Measurements from ENCODE around the gene SEC62. TPM values are rescaled to one million over a fixed set of nuclear protein-coding genes. Genes with fewer than 3 reads are reported as not detected.

The SEC62 gene
- total RNA-seq, 4 donors from 2014 or later: 90.9 to 124 (median 104) TPM

DNA sequence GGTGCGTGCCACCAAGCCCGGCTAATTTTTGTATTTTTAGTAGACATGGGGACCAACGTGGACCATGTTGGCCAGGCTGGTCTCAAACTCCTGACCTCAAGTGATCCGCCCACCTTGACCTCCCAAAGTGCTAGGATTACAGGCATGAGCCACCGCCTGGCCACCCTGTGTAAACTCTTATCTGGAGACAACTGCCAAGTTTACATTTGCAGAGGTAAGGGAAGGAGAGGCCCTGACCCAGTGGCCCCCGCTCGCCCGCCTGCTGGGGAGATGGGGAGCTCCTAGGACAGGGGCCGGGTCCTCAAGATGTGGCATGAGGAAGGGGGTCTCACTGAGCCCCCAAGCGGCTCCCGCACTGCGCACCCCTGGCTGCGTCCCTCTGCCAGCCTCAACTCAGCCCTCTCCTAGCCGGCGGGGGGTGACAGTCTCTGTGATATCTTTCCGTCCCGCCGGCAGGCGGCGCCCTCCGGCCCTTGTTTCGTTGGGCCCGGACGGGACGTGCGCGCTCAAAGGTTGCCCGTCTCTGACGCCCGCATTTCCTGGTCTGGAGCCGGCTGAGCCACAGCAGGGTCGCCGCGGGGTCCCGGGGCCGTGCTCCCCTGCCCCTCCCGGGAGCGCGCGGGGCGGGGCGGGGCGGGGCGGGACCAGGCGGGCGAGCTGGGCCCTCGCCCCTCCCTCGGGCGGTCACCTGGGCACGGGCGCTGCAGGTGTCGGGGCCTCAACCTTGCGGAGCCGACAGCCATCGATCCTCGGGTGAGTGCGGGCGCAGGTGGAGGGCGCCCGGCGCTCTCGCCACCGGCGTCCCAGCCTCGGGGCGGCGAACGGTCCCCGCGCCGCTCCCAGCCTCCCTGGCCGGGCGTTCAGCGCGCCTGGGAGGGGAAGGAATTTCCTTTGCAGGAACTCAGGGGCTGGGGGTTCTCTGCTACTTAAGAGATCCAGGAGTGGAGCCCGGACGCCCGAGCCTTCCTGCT is 71.1 kb downstream of the SEC62 start, which contains the start of gene GPR160:
Gene GPR160 (plus strand): TSS at position 533 of the 971 bp plus-strand sequence. CDS start 45,978 bp downstream, outside the sequence.
- Histone ChIP-seq H3K9me3 (no peaks in the 10 kb centered on the region), H3K4me1 (peaks cover 6 to 8% of the 10 kb centered on the region in 2 donors), H3K36me3 (no peaks in the 10 kb centered on the region), H3K27me3 (no peaks in the 10 kb centered on the region), H3K27ac (peak within 1 kb of the TSS in 2 of 3 donors; percentile 9 to 52), H3K4me3 (replicated peaks in 1 of 3) (peak within 1 kb of the TSS; percentile 7 to 60 (median 30))
- 7 to 14% methylated on average over 17 to 18 of the region's 78 CpGs for WGBS, 2 donors
- intact Hi-C loops (cut with DNase I): no loop called here
- peak; percentile 79 to 87 for DNase-seq
- TF ChIP-seq, protein P1, sequence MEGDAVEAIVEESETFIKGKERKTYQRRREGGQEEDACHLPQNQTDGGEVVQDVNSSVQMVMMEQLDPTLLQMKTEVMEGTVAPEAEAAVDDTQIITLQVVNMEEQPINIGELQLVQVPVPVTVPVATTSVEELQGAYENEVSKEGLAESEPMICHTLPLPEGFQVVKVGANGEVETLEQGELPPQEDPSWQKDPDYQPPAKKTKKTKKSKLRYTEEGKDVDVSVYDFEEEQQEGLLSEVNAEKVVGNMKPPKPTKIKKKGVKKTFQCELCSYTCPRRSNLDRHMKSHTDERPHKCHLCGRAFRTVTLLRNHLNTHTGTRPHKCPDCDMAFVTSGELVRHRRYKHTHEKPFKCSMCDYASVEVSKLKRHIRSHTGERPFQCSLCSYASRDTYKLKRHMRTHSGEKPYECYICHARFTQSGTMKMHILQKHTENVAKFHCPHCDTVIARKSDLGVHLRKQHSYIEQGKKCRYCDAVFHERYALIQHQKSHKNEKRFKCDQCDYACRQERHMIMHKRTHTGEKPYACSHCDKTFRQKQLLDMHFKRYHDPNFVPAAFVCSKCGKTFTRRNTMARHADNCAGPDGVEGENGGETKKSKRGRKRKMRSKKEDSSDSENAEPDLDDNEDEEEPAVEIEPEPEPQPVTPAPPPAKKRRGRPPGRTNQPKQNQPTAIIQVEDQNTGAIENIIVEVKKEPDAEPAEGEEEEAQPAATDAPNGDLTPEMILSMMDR (IDR thresholded peaks at IDR 0.05): peak; percentile 52 to 88 (median 74)
- TF ChIP-seq POLR2A (IDR thresholded peaks at IDR 0.05): peak in 1 of 2 donors; percentile 46

DNA sequence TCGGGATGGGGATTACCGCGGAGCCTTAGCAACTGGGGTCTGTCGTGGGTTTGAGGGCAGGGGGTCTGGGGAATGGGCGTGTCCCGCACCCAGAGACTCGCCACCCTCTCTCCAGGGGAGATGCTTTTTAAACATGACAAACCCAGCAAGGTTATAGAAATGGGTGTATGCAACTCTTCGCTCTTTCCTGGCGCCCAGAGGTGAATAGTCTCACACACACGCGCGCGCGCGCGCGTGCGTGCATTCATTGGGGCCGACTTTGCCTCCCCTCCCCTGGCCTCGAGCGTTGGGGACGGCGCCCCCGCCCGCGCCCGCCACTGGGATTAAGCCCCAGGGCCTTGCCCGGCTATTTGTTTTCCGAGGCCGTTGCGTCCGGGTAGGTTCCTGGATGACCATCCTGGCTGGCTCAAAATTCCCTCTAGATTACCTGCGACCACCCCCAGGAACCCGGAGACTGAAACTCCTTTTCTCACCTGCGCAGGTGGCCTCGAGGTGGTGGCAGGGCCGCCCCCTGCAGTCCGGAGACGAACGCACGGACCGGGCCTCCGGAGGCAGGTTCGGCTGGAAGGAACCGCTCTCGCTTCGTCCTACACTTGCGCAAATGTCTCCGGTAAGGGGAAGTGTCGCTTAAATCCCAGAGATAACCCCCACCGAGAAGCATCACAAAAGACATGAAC is 72.0 kb downstream of the SEC62 start:
- peaks cover 6 to 8% of the 10 kb centered on the region in 2 donors for H3K4me1 ChIP-seq
- peak overlapping the region in 2 of 3 donors; percentile 9 to 52 for H3K27ac ChIP-seq
- H3K36me3 ChIP-seq: no peaks in the 10 kb centered on the region
- peak overlapping the region; percentile 7 to 60 (median 30) for H3K4me3 ChIP-seq (replicated peaks in 1 of 3)
- H3K9me3 ChIP-seq: no peaks in the 10 kb centered on the region
- WGBS, 2 donors: 9 to 12% methylated on average over 26 to 37 of the region's 51 CpGs
- peak; percentile 51 for DNase-seq
- intact Hi-C loops (cut with DNase I): no loop called here
- no peaks in the 10 kb centered on the region for H3K27me3 ChIP-seq
- TF ChIP-seq, protein P1 (IDR thresholded peaks at IDR 0.05): peak in 4 of 6 experiments; percentile 19 to 37 (median 30)
- no peak for TF ChIP-seq POLR2A (IDR thresholded peaks at IDR 0.05)

DNA sequence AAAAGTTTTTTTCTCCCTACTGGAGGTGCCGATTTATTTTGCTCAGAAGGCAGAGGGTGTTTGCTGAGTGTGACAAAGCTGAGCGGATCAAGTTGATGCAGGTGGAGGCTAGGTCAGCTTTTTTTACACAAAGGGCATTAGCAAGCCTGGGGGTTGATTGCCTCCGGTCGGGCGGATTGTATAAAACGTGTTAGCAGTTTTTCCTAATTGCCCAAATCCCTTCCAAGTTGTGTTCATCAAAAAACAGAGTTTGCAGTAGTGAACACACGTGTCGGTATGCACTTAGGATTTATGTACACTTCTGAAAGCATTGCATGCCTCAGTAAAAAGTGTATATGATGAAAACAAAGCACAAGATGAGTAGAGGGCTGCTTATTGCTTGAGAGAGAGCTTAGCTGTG is 73.8 kb downstream of the SEC62 start:
- H3K4me1 ChIP-seq: peaks cover 6 to 8% of the 10 kb centered on the region in 2 donors
- DNase-seq: no peak
- no peak overlapping the region for H3K4me3 ChIP-seq (replicated peaks in 1 of 3)
- no peaks in the 10 kb centered on the region for H3K27me3 ChIP-seq
- 43 to 55% methylated on average over 8 of the region's 8 CpGs for WGBS, 2 donors
- intact Hi-C loops (cut with DNase I): no loop called here
- H3K36me3 ChIP-seq: no peaks in the 10 kb centered on the region
- H3K9me3 ChIP-seq: no peaks in the 10 kb centered on the region
- TF ChIP-seq, protein P1 (IDR thresholded peaks at IDR 0.05): no peak
- no peak for TF ChIP-seq POLR2A (IDR thresholded peaks at IDR 0.05)
- no peak overlapping the region for H3K27ac ChIP-seq

DNA sequence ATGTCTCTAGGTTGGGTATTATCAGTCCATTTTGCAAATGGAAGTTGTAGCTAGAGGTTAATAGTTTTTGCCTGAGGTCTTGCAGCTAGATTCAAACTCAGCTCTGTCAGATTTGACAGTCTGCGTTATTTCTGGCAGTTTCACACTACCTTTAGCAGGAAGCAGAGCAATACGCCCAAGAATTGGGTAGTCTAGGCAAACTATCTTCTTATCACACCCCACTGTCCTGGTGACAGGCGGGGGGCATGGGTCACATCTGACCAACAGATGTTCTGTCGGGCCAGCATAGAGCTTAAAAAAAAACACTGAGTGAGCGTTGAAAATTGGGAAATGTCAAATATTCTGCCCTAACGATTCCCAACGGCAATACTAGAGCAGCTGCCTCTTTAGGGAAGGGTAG is 76.9 kb downstream of the SEC62 start:
- no peaks in the 10 kb centered on the region for H3K27me3 ChIP-seq
- DNase-seq: no peak
- intact Hi-C loops (cut with DNase I): no loop called here

More for the DNA sequence above, 76.9 kb downstream of the SEC62 start:
- no peak for TF ChIP-seq POLR2A (IDR thresholded peaks at IDR 0.05)
- TF ChIP-seq, protein P1 (IDR thresholded peaks at IDR 0.05): no peak
- 87 to 88% methylated on average over 7 of the region's 7 CpGs for WGBS, 2 donors
- Histone ChIP-seq H3K36me3 (no peaks in the 10 kb centered on the region), H3K27ac (no peak overlapping the region), H3K9me3 (no peaks in the 10 kb centered on the region), H3K4me1 (peaks cover 0 to 4% of the 10 kb centered on the region in 2 donors), H3K4me3 (replicated peaks in 1 of 3) (no peak overlapping the region)
